Fibroblast of lung (primary cell): ENCODE results near the gene RNF32. TPM values are rescaled to one million over a fixed set of nuclear protein-coding genes. Genes with fewer than 3 reads are reported as not detected.
"Not testable (repeated sequence)": the region's sequence is repeated elsewhere in the genome, so short reads cannot be mapped to it uniquely, and the experiment has no call there.

Source experiments
- DNase-seq, 2 donors: peaks; one replicate each; pipeline versions ENCODE4 v3.0.0 to v3.0.0-alpha.2; 2010; ENCODE audit warnings: low read depth in 2 of 2
- H2AFZ ChIP-seq: 2 replicates; pipeline ENCODE4 v1.5.1; 2012; ENCODE audit warnings: low read length, control low read depth, inconsistent platforms
- H3K27ac ChIP-seq: 2 replicates; pipeline ENCODE4 v1.5.1; 2011; ENCODE audit warnings: low read length, control low read depth; ENCODE audit not compliant: insufficient read depth
- H3K27me3 ChIP-seq: 2 replicates; pipeline ENCODE4 v1.5.1; 2011; ENCODE audit warnings: mild to moderate bottlenecking, low read length; ENCODE audit not compliant: control insufficient read depth, insufficient read depth
- H3K36me3 ChIP-seq: 2 replicates; pipeline ENCODE4 v1.5.1; 2011; ENCODE audit warnings: low read length; ENCODE audit not compliant: control insufficient read depth, insufficient read depth
- H3K4me1 ChIP-seq: 2 replicates; pipeline ENCODE4 v1.5.1; 2011; ENCODE audit warnings: low read length; ENCODE audit not compliant: control insufficient read depth, insufficient read depth; ENCODE audit errors: extremely low read depth
- H3K4me2 ChIP-seq: 2 replicates; pipeline ENCODE4 v1.5.1; 2011; ENCODE audit warnings: low read length, control low read depth; ENCODE audit not compliant: insufficient read depth; ENCODE audit errors: extremely low read depth
- H3K4me3 ChIP-seq, 4 experiments: fragments of 200-600 bp in 1 of 4; sonication (generic) in 1 of 4; replicated peaks in 1 of 4; 2 replicates each; pipeline ENCODE4 v1.5.1; 2011 to 2016; ENCODE audit warnings: low read length in 4 of 4, low read depth in 3 of 4, mild to moderate bottlenecking in 3 of 4, control low read depth in 2 of 4, inconsistent platforms in 1 of 4, mixed read lengths in 1 of 4; ENCODE audit not compliant: insufficient read depth in 1 of 4; ENCODE audit errors: control extremely low read depth in 1 of 4
- H3K79me2 ChIP-seq: 2 replicates; pipeline ENCODE4 v1.5.1; 2012; ENCODE audit warnings: mild to moderate bottlenecking, low read length, inconsistent platforms; ENCODE audit not compliant: control insufficient read depth, insufficient read depth
- H3K9ac ChIP-seq: 2 replicates; pipeline ENCODE4 v1.5.1; 2011; ENCODE audit warnings: mild to moderate bottlenecking, low read length, control low read depth; ENCODE audit not compliant: insufficient read depth
- H3K9me3 ChIP-seq: 2 replicates; pipeline ENCODE4 v1.5.1; 2012; ENCODE audit warnings: low read depth, low read length; ENCODE audit not compliant: control insufficient read depth, insufficient read depth
- H4K20me1 ChIP-seq: 2 replicates; pipeline ENCODE4 v1.5.1; 2011; ENCODE audit warnings: low read length; ENCODE audit not compliant: control insufficient read depth, insufficient read depth; ENCODE audit errors: extremely low read depth
- EZH2 ChIP-seq: IDR thresholded peaks from 2 replicates; pipeline ENCODE4 v1.5.1; 2012; ENCODE audit warnings: low read length, control low read depth, mild to moderate bottlenecking; ENCODE audit errors: missing control alignments
- polyA plus RNA-seq, 2 donors: library from polyadenylated mRNA; depleted of rRNA in 1 of 2; stranded (reverse) in 1 of 2; unstranded in 1 of 2; fragments of >200 nt; gene quantifications; 2 replicates each; pipeline ENCODE4 v1.2.1, GENCODE V29; 2011 to 2012; ENCODE audit warnings: missing spikeins in 1 of 2
- total RNA-seq: library from RNA; depleted of rRNA; stranded (reverse); fragments of >200 nt; gene quantifications from 2 replicates; pipeline ENCODE4 v1.2.1, GENCODE V29; 2014
- TF ChIP-seq, protein P1 (sequence below), 2 donors: IDR thresholded peaks in 1 of 2; conservative IDR thresholded peaks in 1 of 2; 1 replicate in 1 of 2; 2 replicates in 1 of 2; pipeline ENCODE4 v1.5.1; 2011 to 2012; ENCODE audit warnings: low read length in 2 of 2, control low read depth in 1 of 2, inconsistent platforms in 1 of 2, low read depth in 1 of 2, mild to moderate bottlenecking in 1 of 2

The RNF32 gene
- total and polyA plus RNA-seq, 2 donors (not counting 1 experiment from before 2014, with no cell fraction given), result 0.91 to 2.8 TPM

- DNase-seq, result no peak
- Histone ChIP-seq H3K36me3 (no peaks in the 10 kb centered on the region), H3K9me3 (no peaks in the 10 kb centered on the region), H3K27ac (no peak overlapping the region), H4K20me1 (no peaks in the 10 kb centered on the region), H3K27me3 (no peaks in the 10 kb centered on the region), H3K79me2 (no peaks in the 10 kb centered on the region), H3K4me1 (no peaks in the 10 kb centered on the region), H3K4me3 (no peak overlapping the region), H3K4me2 (no peak overlapping the region), H2AFZ (no peak overlapping the region), H3K9ac (no peak overlapping the region)
- TF ChIP-seq, protein P1, sequence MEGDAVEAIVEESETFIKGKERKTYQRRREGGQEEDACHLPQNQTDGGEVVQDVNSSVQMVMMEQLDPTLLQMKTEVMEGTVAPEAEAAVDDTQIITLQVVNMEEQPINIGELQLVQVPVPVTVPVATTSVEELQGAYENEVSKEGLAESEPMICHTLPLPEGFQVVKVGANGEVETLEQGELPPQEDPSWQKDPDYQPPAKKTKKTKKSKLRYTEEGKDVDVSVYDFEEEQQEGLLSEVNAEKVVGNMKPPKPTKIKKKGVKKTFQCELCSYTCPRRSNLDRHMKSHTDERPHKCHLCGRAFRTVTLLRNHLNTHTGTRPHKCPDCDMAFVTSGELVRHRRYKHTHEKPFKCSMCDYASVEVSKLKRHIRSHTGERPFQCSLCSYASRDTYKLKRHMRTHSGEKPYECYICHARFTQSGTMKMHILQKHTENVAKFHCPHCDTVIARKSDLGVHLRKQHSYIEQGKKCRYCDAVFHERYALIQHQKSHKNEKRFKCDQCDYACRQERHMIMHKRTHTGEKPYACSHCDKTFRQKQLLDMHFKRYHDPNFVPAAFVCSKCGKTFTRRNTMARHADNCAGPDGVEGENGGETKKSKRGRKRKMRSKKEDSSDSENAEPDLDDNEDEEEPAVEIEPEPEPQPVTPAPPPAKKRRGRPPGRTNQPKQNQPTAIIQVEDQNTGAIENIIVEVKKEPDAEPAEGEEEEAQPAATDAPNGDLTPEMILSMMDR (conservative IDR thresholded peaks at IDR 0.05 in 1 of 2, IDR thresholded peaks at IDR 0.05 in 1 of 2; ENCODE audit: low read depth in 1 of 2, low read length in 2 of 2), result no peak
- no peak for TF ChIP-seq EZH2
Measured at GRCh38 chr7:156693627-156694026, 53.1 kb downstream of the RNF32 start.

DNA sequence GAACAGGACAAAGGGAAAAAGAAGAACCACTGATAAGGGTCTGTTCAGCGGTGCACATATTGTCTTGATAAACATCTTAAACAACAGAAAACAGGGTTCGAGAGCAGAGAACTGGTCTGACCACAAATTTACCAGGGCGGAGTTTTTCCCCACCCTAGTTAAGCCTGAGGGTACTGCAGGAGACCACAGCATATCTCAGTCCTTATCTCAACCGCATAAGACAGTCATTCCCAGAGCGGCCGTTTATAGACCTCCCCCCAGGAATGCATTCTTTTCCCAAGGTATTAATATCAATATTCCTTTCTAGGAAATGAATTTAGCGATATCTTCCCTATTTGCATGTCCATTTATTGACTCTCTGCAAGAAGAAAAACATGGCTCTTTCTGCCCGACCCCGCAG lies 56.7 kb downstream of the RNF32 start:
- not testable (repeated sequence) for H2AFZ ChIP-seq, H3K9me3 ChIP-seq, H3K9ac ChIP-seq, H3K27me3 ChIP-seq, H3K79me2 ChIP-seq, H3K4me1 ChIP-seq, H3K27ac ChIP-seq, H3K4me2 ChIP-seq, H3K36me3 ChIP-seq, DNase-seq, H4K20me1 ChIP-seq, H3K4me3 ChIP-seq

GRCh38 chr7:156698512-156698911 lies 57.9 kb downstream of the RNF32 start:
- H3K36me3 ChIP-seq, H3K4me1 ChIP-seq, H3K9ac ChIP-seq, H3K4me2 ChIP-seq, H3K79me2 ChIP-seq, H3K4me3 ChIP-seq, DNase-seq, H2AFZ ChIP-seq, H3K9me3 ChIP-seq, H4K20me1 ChIP-seq, H3K27ac ChIP-seq, H3K27me3 ChIP-seq: not testable (repeated sequence)

DNA sequence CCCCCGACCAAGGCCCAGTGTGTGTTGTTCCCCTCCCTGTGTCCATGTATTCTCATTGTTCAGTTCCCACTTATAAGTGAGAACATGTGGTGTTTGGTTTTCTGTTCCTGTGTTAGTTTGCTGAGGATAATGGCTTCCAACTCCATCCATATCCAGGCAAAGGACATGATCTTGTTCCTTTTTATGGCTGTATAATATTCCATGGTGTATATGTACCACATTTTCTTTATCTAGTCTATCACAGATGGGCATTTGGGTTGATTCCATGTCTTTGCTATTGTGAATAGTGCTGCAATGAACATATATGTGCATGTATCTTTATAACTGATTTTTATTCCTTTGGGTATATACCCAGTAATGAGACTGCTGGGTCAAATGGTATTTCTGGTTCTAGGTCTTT lies 61.2 kb downstream of the RNF32 start:
- H3K9ac ChIP-seq, H2AFZ ChIP-seq, H3K4me3 ChIP-seq, H3K79me2 ChIP-seq, H3K27ac ChIP-seq, H3K4me2 ChIP-seq, H3K36me3 ChIP-seq, H3K27me3 ChIP-seq, H3K4me1 ChIP-seq, H3K9me3 ChIP-seq, DNase-seq, H4K20me1 ChIP-seq: not testable (repeated sequence)
